Activated CD8-positive, alpha-beta memory T cell treated with anti-CD3 and anti-CD28 coated beads, Interleukin-2, amount 10 ng/mL, durations not matched to agents 7 days and 5 days (primary cell): ENCODE results near the gene CERS6. TPM values are rescaled to one million over a fixed set of nuclear protein-coding genes. Genes with fewer than 3 reads are reported as not detected.
"Not testable (repeated sequence)": the region's sequence is repeated elsewhere in the genome, so short reads cannot be mapped to it uniquely, and the experiment has no call there.

Experiments used
- ATAC-seq: fragments of 150-1000 bp; cut with Tn5 transposase; one replicate; pipeline ENCODE4 v1.10.0; 2021; ENCODE audit warnings: moderate library complexity
- CTCF ChIA-PET: fragments of 350-600 bp; sonication (Branson Sonifier 250); formaldehyde crosslinking; loops from one replicate; lab custom pipeline; 2021; ENCODE audit warnings: antibody characterized with exemption; lab: Charles Lee
- DNase-seq: peaks from one replicate; pipeline ENCODE4 v3.0.0-alpha.2; 2020
- H3K27ac Mint-ChIP-seq: one replicate; pipeline ENCODE4 v1.8.0; 2021; ENCODE audit warnings: mild to moderate bottlenecking, mixed read lengths
- H3K27me3 Mint-ChIP-seq: one replicate; pipeline ENCODE4 v1.8.0; 2021; ENCODE audit warnings: mixed read lengths
- H3K36me3 Mint-ChIP-seq: one replicate; pipeline ENCODE4 v1.8.0; 2021; ENCODE audit warnings: mild to moderate bottlenecking, mixed read lengths
- H3K4me1 Mint-ChIP-seq: one replicate; pipeline ENCODE4 v1.8.0; 2021; ENCODE audit warnings: mixed read lengths
- H3K4me3 Mint-ChIP-seq: one replicate; pipeline ENCODE4 v1.8.0; 2021; ENCODE audit warnings: mild to moderate bottlenecking, moderate library complexity, mixed read lengths
- H3K9me3 Mint-ChIP-seq: one replicate; pipeline ENCODE4 v1.8.0; 2022; ENCODE audit warnings: low read depth, mixed read lengths
- total RNA-seq, 2 experiments: library from RNA; stranded (reverse); gene quantifications; one replicate each; pipeline ENCODE4 v1.2.3, GENCODE V29; 2021

The CERS6 gene
- total RNA-seq, 2 experiments from 2014 or later = 5.0 to 12.7 TPM

GRCh38 chr2:168775837-168776236 lies 319.8 kb downstream of the CERS6 start:
- ATAC-seq (no peak), DNase-seq (no peak)
- H3K4me3 Mint-ChIP-seq = no peak overlapping the region
- CTCF ChIA-PET = no interaction called here
- H3K27me3 Mint-ChIP-seq = peaks cover 2% of the 10 kb centered on the region
- H3K27ac Mint-ChIP-seq = no peak overlapping the region
- H3K36me3 Mint-ChIP-seq = peaks cover 1% of the 10 kb centered on the region
- no peaks in the 10 kb centered on the region for H3K9me3 Mint-ChIP-seq
- no peaks in the 10 kb centered on the region for H3K4me1 Mint-ChIP-seq

- no peak for ATAC-seq
- no peaks in the 10 kb centered on the region for H3K36me3 Mint-ChIP-seq
Measured at GRCh38 chr2:168780669-168781071, 324.6 kb downstream of the CERS6 start.

DNA sequence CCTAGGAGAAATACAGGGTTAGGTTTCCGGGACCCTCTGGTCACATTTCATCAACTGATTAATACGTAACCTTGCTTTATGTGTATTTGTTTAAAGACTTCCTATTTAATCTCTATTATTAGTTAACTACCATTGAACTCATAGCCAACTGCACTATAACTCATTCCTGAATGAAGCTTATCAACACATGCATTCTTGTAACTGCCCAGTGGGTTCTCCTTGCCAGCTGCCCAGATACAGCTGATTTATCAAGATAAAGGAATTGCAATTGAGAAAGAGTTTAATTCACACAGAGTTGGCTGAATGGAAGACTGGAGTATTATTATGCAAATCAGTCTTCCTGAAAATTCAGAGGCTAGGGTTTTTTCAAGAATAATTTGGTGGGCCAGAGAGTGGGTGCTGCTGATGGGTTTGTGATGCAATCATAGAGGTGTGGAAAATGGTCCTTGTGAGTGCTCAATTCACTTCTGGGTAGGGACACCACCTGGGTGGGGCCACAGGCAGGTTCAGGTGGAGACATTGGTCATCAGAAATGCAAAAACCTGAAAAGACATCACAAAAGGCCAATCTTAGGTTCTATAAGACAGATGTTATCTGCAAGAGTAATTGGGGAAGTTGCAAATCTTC lies 325.2 kb downstream of the CERS6 start:
- H3K36me3 Mint-ChIP-seq = no peaks in the 10 kb centered on the region
- CTCF ChIA-PET = no interaction called here
- DNase-seq = no peak
- H3K4me3 Mint-ChIP-seq = no peak overlapping the region
- H3K4me1 Mint-ChIP-seq = no peaks in the 10 kb centered on the region
- no peaks in the 10 kb centered on the region for H3K9me3 Mint-ChIP-seq
- ATAC-seq = no peak
- no peaks in the 10 kb centered on the region for H3K27me3 Mint-ChIP-seq
- H3K27ac Mint-ChIP-seq = no peak overlapping the region

More at GRCh38 chr2:168780669-168781071, 324.6 kb downstream of the CERS6 start:
- no peak overlapping the region for H3K4me3 Mint-ChIP-seq
- H3K4me1 Mint-ChIP-seq = no peaks in the 10 kb centered on the region
- H3K27ac Mint-ChIP-seq = no peak overlapping the region
- no peaks in the 10 kb centered on the region for H3K9me3 Mint-ChIP-seq
- no peak for DNase-seq
- H3K27me3 Mint-ChIP-seq = no peaks in the 10 kb centered on the region
- CTCF ChIA-PET = interaction anchor here (0.6 kb wide), 1 partner anchor 202 kb away, joined by 3 read pairs; no protein-coding TSS in a partner anchor

- Mint-ChIP-seq H3K27me3 (no peaks in the 10 kb centered on the region), H3K4me1 (no peaks in the 10 kb centered on the region), H3K4me3 (no peak overlapping the region), H3K27ac (no peak overlapping the region), H3K36me3 (no peaks in the 10 kb centered on the region), H3K9me3 (no peaks in the 10 kb centered on the region)
- DNase-seq (no peak), ATAC-seq (no peak)
- CTCF ChIA-PET = no interaction called here
Measured at GRCh38 chr2:168782271-168782670, 326.2 kb downstream of the CERS6 start.

GRCh38 chr2:168784993-168785392 lies 328.9 kb downstream of the CERS6 start:
- Mint-ChIP-seq H3K9me3 (no peaks in the 10 kb centered on the region), H3K4me3 (no peak overlapping the region), H3K36me3 (no peaks in the 10 kb centered on the region), H3K27ac (no peak overlapping the region), H3K4me1 (no peaks in the 10 kb centered on the region), H3K27me3 (peaks cover 2% of the 10 kb centered on the region)
- CTCF ChIA-PET = interaction anchor here (0.8 kb wide), 1 partner anchor 11 kb away, joined by 3 read pairs; no protein-coding TSS in a partner anchor
- DNase-seq = no peak
- ATAC-seq = no peak

- Mint-ChIP-seq H3K36me3 (no peaks in the 10 kb centered on the region), H3K27me3 (peaks cover 2% of the 10 kb centered on the region), H3K4me3 (no peak overlapping the region), H3K4me1 (no peaks in the 10 kb centered on the region), H3K9me3 (no peaks in the 10 kb centered on the region), H3K27ac (no peak overlapping the region)
- no peak for DNase-seq
- ATAC-seq = no peak
- CTCF ChIA-PET = interaction anchor here (0.6 kb wide), 1 partner anchor 18 kb away, joined by 3 read pairs; no protein-coding TSS in a partner anchor
Measured at GRCh38 chr2:168787098-168787781, 331.2 kb downstream of the CERS6 start.

DNA sequence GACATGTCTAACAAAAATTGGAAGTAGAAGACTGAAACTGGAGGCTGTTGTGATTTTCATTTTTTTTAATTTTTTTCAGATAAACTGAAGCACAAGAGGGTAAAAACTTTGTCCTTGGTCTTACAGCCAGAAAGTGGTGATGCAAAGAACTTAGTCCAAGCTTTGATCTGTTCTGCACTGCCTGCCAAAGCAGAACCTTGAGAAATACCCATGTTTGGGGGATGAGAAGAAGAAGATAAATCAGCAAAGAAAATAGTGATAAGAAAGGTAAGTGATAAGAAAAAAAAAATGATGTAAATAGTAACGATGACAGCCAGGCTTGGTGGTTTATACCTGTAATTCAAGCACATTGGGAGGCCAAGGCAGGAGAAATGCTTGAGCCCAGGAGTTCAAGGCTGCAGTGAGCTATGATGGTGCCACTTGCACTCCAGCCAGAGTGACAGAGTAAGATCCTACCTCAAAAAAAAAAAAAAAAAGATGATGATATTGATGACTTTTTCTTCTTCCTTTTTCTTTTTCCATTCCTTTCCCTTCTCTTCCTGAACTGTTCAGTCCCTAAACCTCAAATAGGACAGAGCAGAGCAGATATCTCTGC lies 331.8 kb downstream of the CERS6 start:
- ATAC-seq = no peak
- Mint-ChIP-seq H3K27me3 (peaks cover 2% of the 10 kb centered on the region), H3K36me3 (no peaks in the 10 kb centered on the region), H3K4me3 (no peak overlapping the region), H3K4me1 (no peaks in the 10 kb centered on the region), H3K27ac (no peak overlapping the region), H3K9me3 (no peaks in the 10 kb centered on the region)
- CTCF ChIA-PET = no interaction called here
- no peak for DNase-seq

- CTCF ChIA-PET = interaction anchor here (1.1 kb wide), 1 partner anchor 17 kb away, joined by 3 read pairs; no protein-coding TSS in a partner anchor
- peaks cover 8% of the 10 kb centered on the region for H3K27me3 Mint-ChIP-seq
- no peak overlapping the region for H3K4me3 Mint-ChIP-seq
- H3K27ac Mint-ChIP-seq = no peak overlapping the region
- no peak for DNase-seq
- no peaks in the 10 kb centered on the region for H3K4me1 Mint-ChIP-seq
- H3K36me3 Mint-ChIP-seq = no peaks in the 10 kb centered on the region
- ATAC-seq = no peak
- no peaks in the 10 kb centered on the region for H3K9me3 Mint-ChIP-seq
Measured at GRCh38 chr2:168789776-168790175, 333.7 kb downstream of the CERS6 start.

DNA sequence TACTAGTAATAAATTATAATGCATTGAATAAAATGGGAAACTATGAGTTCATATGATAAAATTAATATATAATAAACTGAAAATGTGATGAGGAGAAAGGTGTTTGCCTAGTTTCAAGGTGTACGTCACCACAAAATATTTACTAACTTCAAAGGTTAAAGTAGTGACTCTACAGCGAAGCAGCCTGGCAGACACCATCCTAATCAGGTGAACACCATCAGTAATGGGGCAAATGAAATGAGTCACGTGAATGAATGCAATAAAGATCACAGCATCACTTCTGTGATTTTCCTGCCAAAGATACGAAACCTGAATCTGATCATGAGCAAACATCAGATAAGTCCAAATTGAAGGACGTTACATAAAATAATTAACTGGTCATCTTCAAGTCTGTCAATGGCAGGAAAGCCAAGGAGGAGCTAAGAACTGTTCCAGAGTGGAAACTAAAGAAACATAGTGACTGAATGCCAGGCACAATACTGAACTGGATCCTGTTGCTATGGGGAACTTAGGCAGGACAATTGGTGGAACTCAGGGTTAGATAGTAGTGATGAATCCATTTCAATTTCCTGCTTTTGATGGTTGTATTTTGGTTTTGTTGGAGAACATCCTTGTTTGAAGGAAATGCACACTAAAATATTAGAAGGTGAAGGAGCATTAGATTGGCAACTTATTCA lies 334.3 kb downstream of the CERS6 start:
- no peaks in the 10 kb centered on the region for H3K36me3 Mint-ChIP-seq
- no peaks in the 10 kb centered on the region for H3K4me1 Mint-ChIP-seq
- H3K9me3 Mint-ChIP-seq = no peaks in the 10 kb centered on the region
- DNase-seq (no peak), ATAC-seq (no peak)
- CTCF ChIA-PET = interaction anchor here (1.1 kb wide), 1 partner anchor 18 kb away, joined by 3 read pairs; no protein-coding TSS in a partner anchor
- peaks cover 8% of the 10 kb centered on the region for H3K27me3 Mint-ChIP-seq
- no peak overlapping the region for H3K27ac Mint-ChIP-seq
- H3K4me3 Mint-ChIP-seq = no peak overlapping the region

DNA sequence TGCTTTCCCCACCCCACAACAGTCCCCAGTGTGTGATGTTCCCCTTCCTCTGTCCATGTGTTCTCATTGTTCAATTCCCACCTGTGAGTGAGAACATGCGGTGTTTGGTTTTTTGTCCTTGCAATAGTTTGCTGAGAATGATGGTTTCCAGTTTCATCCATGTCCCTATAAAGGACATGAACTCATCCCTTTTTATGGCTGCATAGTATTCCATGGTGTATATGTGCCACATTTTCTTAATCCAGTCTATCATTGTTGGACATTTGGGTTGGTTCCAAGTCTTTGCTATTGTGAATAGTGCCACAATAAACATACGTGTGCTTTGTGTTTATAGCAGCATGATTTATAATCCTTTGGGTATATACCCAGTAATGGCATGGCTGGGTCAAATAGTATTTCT lies 335.1 kb downstream of the CERS6 start:
- H3K9me3 Mint-ChIP-seq, H3K27ac Mint-ChIP-seq, H3K27me3 Mint-ChIP-seq, CTCF ChIA-PET, H3K4me1 Mint-ChIP-seq, DNase-seq, ATAC-seq, H3K36me3 Mint-ChIP-seq, H3K4me3 Mint-ChIP-seq: not testable (repeated sequence)

DNA sequence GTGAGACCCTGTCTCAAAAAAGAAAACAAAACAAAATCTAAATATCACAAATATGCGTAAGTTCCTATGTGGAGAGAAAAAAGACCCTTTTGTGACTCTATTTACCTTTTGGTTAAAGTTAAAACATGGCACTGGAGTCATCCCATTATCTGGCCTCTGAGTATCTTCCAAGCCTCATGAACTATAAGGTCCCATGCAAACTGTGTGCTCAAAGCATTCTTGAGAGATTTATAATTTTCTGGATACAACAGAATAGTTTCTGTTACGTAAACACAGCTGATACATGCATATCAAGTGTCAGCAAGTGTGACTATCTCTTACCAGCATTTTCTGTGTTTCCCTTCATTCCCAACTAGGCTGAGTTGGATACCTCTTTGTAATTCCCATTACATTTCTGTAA lies 337.5 kb downstream of the CERS6 start:
- no peak for ATAC-seq
- Mint-ChIP-seq H3K27ac (no peak overlapping the region), H3K9me3 (no peaks in the 10 kb centered on the region), H3K4me1 (no peaks in the 10 kb centered on the region), H3K4me3 (no peak overlapping the region), H3K36me3 (no peaks in the 10 kb centered on the region), H3K27me3 (peaks cover 6% of the 10 kb centered on the region)
- DNase-seq = no peak
- CTCF ChIA-PET = no interaction called here

DNA sequence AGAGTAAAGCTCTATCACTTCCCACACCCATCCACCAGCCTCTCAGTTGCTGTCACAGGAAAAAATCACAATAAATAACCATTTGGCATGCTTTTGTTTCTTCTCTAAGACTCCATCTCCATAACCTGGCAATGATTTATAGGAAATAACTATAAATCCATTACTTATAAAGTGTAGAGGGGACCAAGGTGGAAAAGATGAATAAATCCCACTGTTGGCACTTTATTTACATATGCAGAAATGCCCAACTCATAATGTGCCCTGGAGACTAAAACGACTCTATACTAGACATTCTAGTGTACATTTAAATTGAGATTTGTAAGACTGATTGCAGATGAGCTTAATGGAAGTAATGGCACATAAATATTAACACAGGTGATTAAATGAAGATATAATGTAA lies 338.9 kb downstream of the CERS6 start:
- H3K4me3 Mint-ChIP-seq = no peak overlapping the region

DNA sequence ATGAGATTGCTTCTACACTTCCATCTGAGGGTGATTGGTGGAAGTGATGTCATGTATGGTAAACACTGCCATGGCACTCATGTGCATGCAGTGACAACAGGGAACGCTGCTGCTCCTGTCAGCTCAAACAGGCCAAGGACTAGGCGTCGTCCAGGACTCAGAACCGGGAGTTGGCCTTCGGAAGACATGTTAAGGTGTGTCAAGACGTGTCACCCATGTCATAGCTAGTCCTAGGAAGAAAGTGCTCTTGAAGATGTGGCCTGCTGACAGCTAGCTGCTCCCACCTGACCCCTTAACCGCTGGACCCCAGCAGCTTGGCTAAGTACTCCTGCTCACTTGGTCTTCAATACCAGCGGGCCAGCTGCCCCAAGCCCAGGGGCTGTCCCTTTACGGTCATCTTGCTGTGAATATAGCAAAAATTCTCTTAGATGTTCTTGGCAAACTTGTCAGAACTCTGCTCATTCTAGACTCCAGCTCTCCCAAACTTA lies 340.1 kb downstream of the CERS6 start:
- no peak for ATAC-seq
- Mint-ChIP-seq H3K9me3 (no peaks in the 10 kb centered on the region), H3K27ac (no peak overlapping the region), H3K4me3 (no peak overlapping the region), H3K4me1 (no peaks in the 10 kb centered on the region), H3K27me3 (peaks cover 11% of the 10 kb centered on the region), H3K36me3 (no peaks in the 10 kb centered on the region)
- CTCF ChIA-PET = no interaction called here
- no peak for DNase-seq

More for the DNA sequence above, 338.9 kb downstream of the CERS6 start:
- Mint-ChIP-seq H3K9me3 (no peaks in the 10 kb centered on the region), H3K27me3 (peaks cover 11% of the 10 kb centered on the region), H3K4me1 (no peaks in the 10 kb centered on the region), H3K36me3 (no peaks in the 10 kb centered on the region), H3K27ac (no peak overlapping the region)
- DNase-seq = no peak
- CTCF ChIA-PET = no interaction called here
- ATAC-seq = no peak
